ENCODE measurements around the gene EID2. TPM values are rescaled to one million over a fixed set of nuclear protein-coding genes. Genes with fewer than 3 reads are reported as not detected.

Gene EID2
- total and polyA plus RNA-seq, 2 of the 13 experiments (the other 11 are each of a cell fraction or from before 2014, with no cell fraction given), result 3.7 to 14.1 TPM

- in situ Hi-C loops (cut with HindIII; ENCODE audit: extremely low pct_ligation_motif_present, low pct_unique_long_range_greater_than_20kb), result no loop called here
- no peaks in the 10 kb centered on the region for H3K36me3 ChIP-seq (replicated peaks in 1 of 2; ENCODE audit: control insufficient read depth in 1 of 2, insufficient read depth in 2 of 2, low read length in 2 of 2)
- no peak overlapping the region for H3K27ac ChIP-seq (ENCODE audit: extremely low read length, insufficient read depth, low read length)
- DNase-seq (ENCODE audit: low spot score) (no peak), ATAC-seq (no peak), FAIRE-seq (no peak)
- BruUV-seq (replicated peaks), result no TSS peak
- ChIA-PET POLR2A (interaction anchor here (0.5 kb wide), 1 partner anchor 81 kb away, joined by 3 read pairs; no protein-coding TSS in a partner anchor), CTCF (ENCODE audit: low intra/inter-chr PET ratio, low total read pairs) (no interaction called here)
- intact Hi-C loops (cut with micrococcal nuclease; ENCODE audit: unreplicated experiment), result no loop called here
- H4K20me1 ChIP-seq (ENCODE audit: insufficient read depth, low read length), result no peaks in the 10 kb centered on the region
- no peaks in the 10 kb centered on the region for H3K79me2 ChIP-seq (ENCODE audit: insufficient read depth, low read length)
- H3K9me3 ChIP-seq (ENCODE audit: low read length), result no peaks in the 10 kb centered on the region
- WGBS (ENCODE audit: low lambda C conversion rate), result 100% methylated on average over 3 of the region's 3 CpGs
- H3K9ac ChIP-seq (ENCODE audit: insufficient read depth, low read depth, low read length), result no peak overlapping the region
- H3K27me3 ChIP-seq (ENCODE audit: control insufficient read depth in 1 of 2, insufficient read depth in 2 of 2, low read length in 2 of 2), result no peaks in the 10 kb centered on the region
- H3K4me1 ChIP-seq (ENCODE audit: insufficient read depth, low read length), result peaks cover 23% of the 10 kb centered on the region
- no peak overlapping the region for H2AFZ ChIP-seq (ENCODE audit: low read length)
- H3K4me2 ChIP-seq (ENCODE audit: low read depth, low read length), result no peak overlapping the region
- no peak overlapping the region for H3K4me3 ChIP-seq (replicated peaks in 1 of 3; ENCODE audit: insufficient read depth in 1 of 3, low read depth in 2 of 3, low read length in 3 of 3)
- TF ChIP-seq MXD1 (CRISPR knock-in tag; IDR thresholded peaks at IDR 0.05) (no peak), TEAD2 (CRISPR knock-in tag; IDR thresholded peaks at IDR 0.05) (no peak), ZNF839 (CRISPR knock-in tag; IDR thresholded peaks at IDR 0.05; ENCODE audit: borderline replicate concordance) (no peak), FLYWCH1 (CRISPR knock-in tag; IDR thresholded peaks at IDR 0.05) (no peak), ZNF589 (CRISPR knock-in tag; conservative IDR thresholded peaks at IDR 0.05) (no peak), TFDP2 (CRISPR knock-in tag; IDR thresholded peaks at IDR 0.05) (no peak), ZNF850 (CRISPR knock-in tag; conservative IDR thresholded peaks at IDR 0.05) (no peak), ZNF224 (CRISPR knock-in tag; IDR thresholded peaks at IDR 0.05) (no peak), ZNF691 (CRISPR knock-in tag; IDR thresholded peaks at IDR 0.05; ENCODE audit: borderline replicate concordance, low read depth) (no peak), PCBP2 (optimal IDR thresholded peaks at IDR 0.05; ENCODE audit: low read depth, low read length, poor library complexity, severe bottlenecking) (no peak), BRF2 (CRISPR knock-in tag; IDR thresholded peaks at IDR 0.05) (no peak), ZNF546 (CRISPR knock-in tag; conservative IDR thresholded peaks at IDR 0.05) (no peak), MYC (CRISPR knock-in tag; IDR thresholded peaks at IDR 0.05; ENCODE audit: borderline replicate concordance) (no peak)
- TF ChIP-seq, protein P1, sequence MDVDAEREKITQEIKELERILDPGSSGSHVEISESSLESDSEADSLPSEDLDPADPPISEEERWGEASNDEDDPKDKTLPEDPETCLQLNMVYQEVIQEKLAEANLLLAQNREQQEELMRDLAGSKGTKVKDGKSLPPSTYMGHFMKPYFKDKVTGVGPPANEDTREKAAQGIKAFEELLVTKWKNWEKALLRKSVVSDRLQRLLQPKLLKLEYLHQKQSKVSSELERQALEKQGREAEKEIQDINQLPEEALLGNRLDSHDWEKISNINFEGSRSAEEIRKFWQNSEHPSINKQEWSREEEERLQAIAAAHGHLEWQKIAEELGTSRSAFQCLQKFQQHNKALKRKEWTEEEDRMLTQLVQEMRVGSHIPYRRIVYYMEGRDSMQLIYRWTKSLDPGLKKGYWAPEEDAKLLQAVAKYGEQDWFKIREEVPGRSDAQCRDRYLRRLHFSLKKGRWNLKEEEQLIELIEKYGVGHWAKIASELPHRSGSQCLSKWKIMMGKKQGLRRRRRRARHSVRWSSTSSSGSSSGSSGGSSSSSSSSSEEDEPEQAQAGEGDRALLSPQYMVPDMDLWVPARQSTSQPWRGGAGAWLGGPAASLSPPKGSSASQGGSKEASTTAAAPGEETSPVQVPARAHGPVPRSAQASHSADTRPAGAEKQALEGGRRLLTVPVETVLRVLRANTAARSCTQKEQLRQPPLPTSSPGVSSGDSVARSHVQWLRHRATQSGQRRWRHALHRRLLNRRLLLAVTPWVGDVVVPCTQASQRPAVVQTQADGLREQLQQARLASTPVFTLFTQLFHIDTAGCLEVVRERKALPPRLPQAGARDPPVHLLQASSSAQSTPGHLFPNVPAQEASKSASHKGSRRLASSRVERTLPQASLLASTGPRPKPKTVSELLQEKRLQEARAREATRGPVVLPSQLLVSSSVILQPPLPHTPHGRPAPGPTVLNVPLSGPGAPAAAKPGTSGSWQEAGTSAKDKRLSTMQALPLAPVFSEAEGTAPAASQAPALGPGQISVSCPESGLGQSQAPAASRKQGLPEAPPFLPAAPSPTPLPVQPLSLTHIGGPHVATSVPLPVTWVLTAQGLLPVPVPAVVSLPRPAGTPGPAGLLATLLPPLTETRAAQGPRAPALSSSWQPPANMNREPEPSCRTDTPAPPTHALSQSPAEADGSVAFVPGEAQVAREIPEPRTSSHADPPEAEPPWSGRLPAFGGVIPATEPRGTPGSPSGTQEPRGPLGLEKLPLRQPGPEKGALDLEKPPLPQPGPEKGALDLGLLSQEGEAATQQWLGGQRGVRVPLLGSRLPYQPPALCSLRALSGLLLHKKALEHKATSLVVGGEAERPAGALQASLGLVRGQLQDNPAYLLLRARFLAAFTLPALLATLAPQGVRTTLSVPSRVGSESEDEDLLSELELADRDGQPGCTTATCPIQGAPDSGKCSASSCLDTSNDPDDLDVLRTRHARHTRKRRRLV (CRISPR knock-in tag; IDR thresholded peaks at IDR 0.05), result no peak
Measured at GRCh38 chr19:39525205-39525604, 14.8 kb downstream of the EID2 start.

Measured in HepG2 (cell line).